NB4 (cell line): ENCODE measurements around the gene IFI16.

Experiments
- DNase-seq: peaks from one replicate; pipeline ENCODE4 v3.0.0; 2010; ENCODE audit warnings: low read depth
- H3K4me3 ChIP-seq: one replicate; pipeline ENCODE4 v1.5.1; 2011; ENCODE audit warnings: mild to moderate bottlenecking, low read depth, low read length, moderate library complexity
- CTCF ChIP-seq: IDR thresholded peaks from one replicate; pipeline ENCODE4 v1.5.1; 2012; ENCODE audit warnings: low read depth, low read length
- MAX ChIP-seq: IDR thresholded peaks from 2 replicates; pipeline ENCODE4 v1.6.1; 2011; ENCODE audit warnings: low read depth, low read length
- MYC ChIP-seq: IDR thresholded peaks from 2 replicates; pipeline ENCODE4 v1.6.1; 2011; ENCODE audit warnings: low read depth, low read length
- POLR2A ChIP-seq: IDR thresholded peaks from 2 replicates; pipeline ENCODE4 v1.6.1; 2011; ENCODE audit warnings: mild to moderate bottlenecking; ENCODE audit not compliant: insufficient read length; ENCODE audit errors: extremely low read depth

IFI16 gene

GRCh38 chr1:159079525-159079924 lies 69.8 kb downstream of the IFI16 start:
- no peak for TF ChIP-seq CTCF
- TF ChIP-seq MAX, result no peak
- no peak for TF ChIP-seq POLR2A
- no peak for TF ChIP-seq MYC
- no peak overlapping the region for H3K4me3 ChIP-seq
- DNase-seq, result no peak

- TF ChIP-seq MYC, result no peak
- TF ChIP-seq POLR2A, result no peak
- TF ChIP-seq CTCF, result no peak
- no peak for TF ChIP-seq MAX
- H3K4me3 ChIP-seq, result no peak overlapping the region
- DNase-seq, result no peak
Observed at GRCh38 chr1:159081626-159082025, 71.9 kb downstream of the IFI16 start.

- DNase-seq, result no peak
- TF ChIP-seq MAX (no peak), MYC (no peak), POLR2A (no peak), CTCF (no peak)
- no peak overlapping the region for H3K4me3 ChIP-seq
Observed at GRCh38 chr1:159083013-159083412, 73.3 kb downstream of the IFI16 start.

- no peak for DNase-seq
- TF ChIP-seq POLR2A, result no peak
- no peak for TF ChIP-seq MYC
- TF ChIP-seq CTCF, result no peak
- no peak for TF ChIP-seq MAX
- no peak overlapping the region for H3K4me3 ChIP-seq
Observed at GRCh38 chr1:159084152-159084551, 74.4 kb downstream of the IFI16 start.

GRCh38 chr1:159084867-159085266 lies 75.2 kb downstream of the IFI16 start:
- TF ChIP-seq CTCF, result no peak
- TF ChIP-seq MYC, result peak; percentile 16; the same call in 1 of the 2 replicates
- TF ChIP-seq MAX, result peak; percentile 15; the same call in 1 of the 2 replicates
- TF ChIP-seq POLR2A, result no peak
- H3K4me3 ChIP-seq, result no peak overlapping the region
- peak; percentile 80 for DNase-seq

- TF ChIP-seq CTCF (no peak), MAX (no peak), MYC (no peak)
- H3K4me3 ChIP-seq, result no peak overlapping the region
- DNase-seq, result peak; percentile 86
Observed at GRCh38 chr1:159088050-159088449, 78.3 kb downstream of the IFI16 start.
